ENCODE data around the gene KLHDC2.
"Not testable (repeated sequence)": the region's sequence is repeated elsewhere in the genome, so short reads cannot be mapped to it uniquely, and the experiment has no call there.

Gene KLHDC2

DNA sequence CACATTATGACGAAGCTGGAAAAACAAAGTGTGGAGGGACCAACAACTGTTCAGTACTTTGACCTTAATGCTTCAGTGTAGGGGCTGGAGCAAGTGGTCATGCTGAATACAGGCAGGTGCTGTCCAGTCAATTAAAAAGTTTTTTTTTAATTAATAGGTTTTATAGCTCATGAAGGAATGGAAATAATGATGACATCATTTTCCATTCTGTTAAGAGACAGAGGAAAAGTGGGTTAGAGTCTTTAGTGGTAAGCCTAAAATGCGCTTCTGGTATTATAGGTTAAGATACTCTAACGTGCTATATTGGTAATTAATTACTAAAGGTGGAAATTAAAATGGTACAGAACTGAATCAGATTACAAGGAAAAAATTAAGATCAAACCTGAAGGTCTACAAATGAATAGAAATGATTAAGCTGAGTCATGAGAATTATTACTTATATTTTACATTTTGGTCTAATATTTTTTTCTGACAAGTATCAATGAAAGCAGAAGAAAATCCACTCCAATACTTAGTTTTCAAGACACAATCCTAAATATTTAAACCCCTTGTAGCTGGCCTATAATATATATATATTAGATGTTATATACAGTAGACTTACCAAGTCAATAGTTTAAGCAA, 15.6 kb downstream of the KLHDC2 start:
- no peak for DNase-seq

DNA sequence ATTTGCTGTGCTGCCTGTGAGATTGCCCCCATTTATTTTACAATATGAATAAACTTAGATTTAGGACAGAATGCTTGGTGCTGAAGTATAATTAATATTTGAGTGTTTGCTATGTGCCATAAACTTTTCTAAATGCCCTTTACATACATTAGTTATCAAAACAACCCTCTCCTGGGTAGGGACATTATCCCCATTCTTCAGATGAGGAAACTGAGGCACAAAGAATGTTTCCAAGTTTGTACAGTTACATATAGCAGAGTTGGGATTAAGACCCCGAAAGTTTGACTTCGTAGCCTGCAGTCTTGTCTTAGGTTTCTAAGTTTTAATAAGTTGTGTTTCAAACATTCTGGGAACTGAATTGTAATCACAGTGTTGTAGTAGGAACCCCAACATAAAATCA, 18.4 kb downstream of the KLHDC2 start:
- no peak for DNase-seq

DNA sequence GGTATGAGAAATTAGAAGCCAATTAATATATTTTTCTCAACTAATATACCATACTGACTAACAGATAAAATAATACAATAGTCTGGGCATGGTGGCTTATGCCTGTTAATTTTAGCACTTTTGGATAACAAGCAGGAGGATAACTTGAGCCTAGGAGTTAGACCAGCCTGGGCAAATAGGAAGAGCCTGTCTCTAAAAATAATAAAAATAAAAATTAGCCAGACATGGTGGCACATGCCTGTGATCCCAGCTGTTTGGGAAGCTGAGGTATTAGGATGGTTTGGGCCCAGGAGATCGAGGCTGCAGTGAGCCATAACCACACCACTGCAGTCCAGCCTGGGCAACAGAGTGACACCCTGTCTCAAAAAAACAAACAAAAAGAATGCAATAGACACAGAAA, 24.7 kb downstream of the KLHDC2 start:
- DNase-seq, result no peak

DNA sequence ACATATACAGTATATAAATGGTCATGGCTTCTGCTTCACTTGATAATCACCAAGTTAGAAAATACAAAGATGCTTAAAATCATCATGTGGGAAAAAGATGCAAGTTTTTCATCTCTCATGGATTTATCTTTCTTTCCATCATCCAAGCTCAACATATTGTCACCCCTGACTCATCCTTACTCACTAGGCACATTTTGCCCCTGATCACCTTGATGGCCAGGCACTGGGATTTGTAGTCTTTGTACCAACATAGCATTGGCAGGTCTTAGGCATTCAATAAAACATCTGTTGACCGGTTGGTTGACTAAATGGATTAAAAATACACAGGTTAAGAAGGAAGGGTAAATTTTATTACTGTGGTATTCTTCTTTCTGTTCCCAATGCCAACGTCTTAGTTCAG, 28.1 kb downstream of the KLHDC2 start:
- DNase-seq, result no peak

DNA sequence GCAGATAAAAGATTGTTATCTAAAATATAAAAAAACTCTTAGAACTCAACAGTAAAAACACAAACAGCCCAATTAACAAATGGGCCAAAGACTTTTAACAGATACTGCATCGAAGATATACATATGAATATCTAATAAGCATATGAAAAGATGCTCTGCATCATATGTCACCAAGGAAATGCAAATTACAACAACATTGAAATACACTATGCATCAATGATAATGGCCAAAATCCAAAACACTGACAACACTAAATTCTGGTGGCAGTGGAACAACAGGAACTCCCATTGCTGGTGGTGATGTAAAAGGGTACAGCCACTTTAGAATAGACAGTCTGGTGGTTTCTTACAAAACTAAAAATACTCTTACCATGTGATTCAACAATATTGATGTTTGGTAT, 40.8 kb downstream of the KLHDC2 start:
- no peak for DNase-seq

DNA sequence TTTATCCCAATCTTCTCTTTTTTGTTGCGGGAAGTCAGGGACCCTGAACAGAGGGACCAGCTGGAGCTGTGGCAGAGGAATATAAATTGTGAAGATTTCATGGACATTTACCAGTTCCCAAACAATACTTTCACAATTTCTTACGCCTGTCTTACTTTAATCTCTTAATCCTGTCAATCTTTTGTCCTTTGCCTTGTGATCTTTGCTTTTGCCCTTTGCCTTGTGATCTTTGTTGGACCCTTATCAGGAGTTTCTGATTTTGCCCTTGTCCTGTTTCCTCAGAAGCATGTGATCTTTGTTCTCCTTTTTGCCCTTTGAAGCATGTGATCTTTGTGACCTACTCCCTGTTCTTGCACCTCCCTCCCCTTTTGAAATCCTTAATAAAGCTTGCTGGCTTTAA, 48.2 kb downstream of the KLHDC2 start:
- DNase-seq, result not testable (repeated sequence)

DNA sequence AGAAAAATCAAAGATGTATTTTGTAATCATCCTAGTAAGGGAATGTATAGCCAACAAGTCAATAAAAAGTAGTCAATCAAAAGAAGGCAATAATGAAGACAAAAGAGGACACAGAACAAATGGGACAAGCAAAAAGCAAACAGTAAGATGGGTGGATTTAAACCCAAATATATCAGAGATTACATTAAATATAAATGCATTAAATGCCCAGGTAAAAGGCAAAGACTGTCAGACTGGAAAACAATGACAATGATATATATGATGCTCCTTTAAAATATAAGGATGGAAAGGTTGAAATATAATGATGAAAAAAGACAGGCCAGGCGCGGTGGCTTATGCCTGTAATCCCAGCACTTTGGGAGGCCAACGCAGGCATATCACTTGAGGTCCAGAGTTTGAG, 48.9 kb downstream of the KLHDC2 start:
- DNase-seq, result no peak

DNA sequence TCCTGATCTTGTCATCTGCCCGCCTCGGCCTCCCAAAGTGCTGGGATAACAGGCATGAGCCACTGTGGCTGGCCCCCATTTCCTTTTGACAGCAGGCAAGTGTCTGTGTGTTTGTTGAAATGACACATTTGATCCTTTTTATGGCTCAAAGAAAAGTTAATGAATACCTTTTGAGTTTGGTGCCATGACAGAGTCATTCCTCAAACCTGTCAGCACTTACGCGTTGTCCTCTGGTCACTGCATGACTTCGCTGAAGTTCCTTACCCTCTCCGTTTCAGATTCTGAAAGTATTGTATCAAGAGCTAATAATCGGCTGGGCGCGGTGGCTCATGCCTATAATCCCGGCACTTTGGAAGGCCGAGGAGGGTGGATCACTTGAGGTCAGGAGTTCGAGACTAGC, 52.2 kb downstream of the KLHDC2 start:
- no peak for DNase-seq

DNA sequence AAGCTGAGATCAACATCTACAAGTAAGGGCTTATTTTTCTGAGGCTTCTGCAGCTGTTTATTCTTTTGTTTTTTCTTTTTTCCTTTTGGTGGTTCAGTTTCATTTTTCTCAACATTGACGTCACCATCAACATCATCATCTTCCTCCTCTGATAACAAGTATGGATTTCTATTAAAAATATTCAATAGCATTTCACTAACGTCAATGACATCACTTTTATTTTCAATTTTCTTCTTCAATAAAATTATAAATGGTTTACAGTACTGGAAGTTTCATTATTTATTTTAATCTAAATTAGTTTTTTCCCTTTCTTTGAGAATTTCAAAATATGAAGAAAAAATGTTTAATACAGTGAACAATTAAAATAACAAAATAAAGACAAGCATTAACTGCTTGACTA, 60.7 kb downstream of the KLHDC2 start:
- DNase-seq, result no peak

Measured in stimulated activated naive CD4-positive, alpha-beta T cell (primary cell).